ENCODE data around the gene ABAT. TPM values are rescaled to one million over a fixed set of nuclear protein-coding genes. Genes with fewer than 3 reads are reported as not detected.

ABAT gene
- total RNA-seq, 6 experiments from 2014 or later, result 0.51 to 1.3 (median 0.59) TPM

DNA sequence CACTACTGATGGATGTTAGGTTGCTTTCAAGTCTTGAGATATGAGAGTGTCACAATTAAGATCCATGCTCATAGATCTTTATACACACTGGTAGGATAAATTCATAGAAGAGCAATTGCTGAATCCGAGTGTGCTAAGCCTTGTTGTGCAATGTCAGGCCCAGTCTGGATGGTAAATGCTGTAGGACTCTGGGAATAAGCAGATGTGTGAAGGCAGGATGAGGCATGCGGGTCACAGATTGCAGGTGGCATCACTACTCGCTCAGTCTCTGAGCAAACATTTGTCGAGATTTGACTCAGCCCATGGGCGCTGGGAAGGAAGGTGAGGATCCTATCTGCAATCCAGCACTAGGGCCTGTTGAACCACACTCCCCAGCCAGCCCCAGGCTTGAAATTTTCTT is 82.3 kb downstream of the ABAT start:
- no peaks in the 10 kb centered on the region for H3K36me3 Mint-ChIP-seq (ENCODE audit: low read depth)
- no peak overlapping the region for H3K27ac Mint-ChIP-seq
- H3K27me3 Mint-ChIP-seq (ENCODE audit: insufficient read depth), result peaks cover 29% of the 10 kb centered on the region
- TF ChIP-seq, protein P1, sequence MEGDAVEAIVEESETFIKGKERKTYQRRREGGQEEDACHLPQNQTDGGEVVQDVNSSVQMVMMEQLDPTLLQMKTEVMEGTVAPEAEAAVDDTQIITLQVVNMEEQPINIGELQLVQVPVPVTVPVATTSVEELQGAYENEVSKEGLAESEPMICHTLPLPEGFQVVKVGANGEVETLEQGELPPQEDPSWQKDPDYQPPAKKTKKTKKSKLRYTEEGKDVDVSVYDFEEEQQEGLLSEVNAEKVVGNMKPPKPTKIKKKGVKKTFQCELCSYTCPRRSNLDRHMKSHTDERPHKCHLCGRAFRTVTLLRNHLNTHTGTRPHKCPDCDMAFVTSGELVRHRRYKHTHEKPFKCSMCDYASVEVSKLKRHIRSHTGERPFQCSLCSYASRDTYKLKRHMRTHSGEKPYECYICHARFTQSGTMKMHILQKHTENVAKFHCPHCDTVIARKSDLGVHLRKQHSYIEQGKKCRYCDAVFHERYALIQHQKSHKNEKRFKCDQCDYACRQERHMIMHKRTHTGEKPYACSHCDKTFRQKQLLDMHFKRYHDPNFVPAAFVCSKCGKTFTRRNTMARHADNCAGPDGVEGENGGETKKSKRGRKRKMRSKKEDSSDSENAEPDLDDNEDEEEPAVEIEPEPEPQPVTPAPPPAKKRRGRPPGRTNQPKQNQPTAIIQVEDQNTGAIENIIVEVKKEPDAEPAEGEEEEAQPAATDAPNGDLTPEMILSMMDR (IDR thresholded peaks at IDR 0.05), result no peak
- peaks cover 8% of the 10 kb centered on the region for H3K4me1 Mint-ChIP-seq (ENCODE audit: low read depth)
- H3K4me3 Mint-ChIP-seq, result no peak overlapping the region
- H3K9me3 Mint-ChIP-seq, result no peaks in the 10 kb centered on the region
- no peak for DNase-seq

DNA sequence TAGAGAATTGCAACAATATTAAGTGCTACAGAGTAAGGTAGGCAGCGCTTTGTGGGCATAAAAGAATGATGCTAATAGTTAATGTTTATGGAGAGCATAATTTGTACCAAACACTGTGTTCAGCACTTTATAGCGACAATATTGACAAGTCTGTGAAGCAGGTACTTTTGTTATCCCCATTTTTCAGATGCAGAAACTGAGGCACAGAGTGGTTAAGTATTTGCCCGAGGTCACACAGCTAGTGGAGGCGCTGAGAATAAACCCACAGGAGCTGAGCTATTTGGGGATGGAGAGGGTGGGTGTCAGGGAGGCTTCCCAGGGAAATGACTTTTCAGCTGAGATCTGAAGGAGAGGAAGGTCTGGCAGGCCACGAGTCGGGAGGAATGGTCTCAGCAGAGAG is 83.6 kb downstream of the ABAT start:
- H3K27me3 Mint-ChIP-seq (ENCODE audit: insufficient read depth), result peaks cover 39% of the 10 kb centered on the region
- no peak overlapping the region for H3K27ac Mint-ChIP-seq
- TF ChIP-seq, protein P1 (IDR thresholded peaks at IDR 0.05), result no peak
- no peaks in the 10 kb centered on the region for H3K4me1 Mint-ChIP-seq (ENCODE audit: low read depth)
- no peaks in the 10 kb centered on the region for H3K9me3 Mint-ChIP-seq
- no peaks in the 10 kb centered on the region for H3K36me3 Mint-ChIP-seq (ENCODE audit: low read depth)
- DNase-seq, result no peak
- no peak overlapping the region for H3K4me3 Mint-ChIP-seq

DNA sequence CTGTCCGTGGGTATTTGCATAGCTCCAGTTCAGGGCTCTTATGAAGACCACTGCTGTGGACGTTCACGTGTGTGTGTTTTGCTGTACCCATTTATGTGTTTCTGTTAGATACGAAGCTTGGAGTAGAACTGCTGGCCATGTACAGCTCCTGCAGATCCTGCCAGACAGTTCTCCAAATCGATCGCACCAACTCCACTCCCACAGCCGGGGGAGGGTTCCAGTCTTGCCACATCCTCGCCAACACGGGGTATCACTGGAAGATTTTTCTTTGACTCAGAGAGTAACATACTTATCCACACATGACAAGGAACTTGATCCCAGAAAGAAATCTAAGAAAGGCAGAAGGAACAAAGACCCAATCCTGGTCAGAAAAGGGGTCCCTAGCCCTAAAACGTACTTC is 85.6 kb downstream of the ABAT start:
- H3K36me3 Mint-ChIP-seq (ENCODE audit: low read depth), result no peaks in the 10 kb centered on the region
- no peaks in the 10 kb centered on the region for H3K9me3 Mint-ChIP-seq
- TF ChIP-seq, protein P1 (IDR thresholded peaks at IDR 0.05), result no peak
- DNase-seq, result no peak
- H3K4me3 Mint-ChIP-seq, result no peak overlapping the region
- H3K27ac Mint-ChIP-seq, result no peak overlapping the region
- peaks cover 39% of the 10 kb centered on the region for H3K27me3 Mint-ChIP-seq (ENCODE audit: insufficient read depth)
- H3K4me1 Mint-ChIP-seq (ENCODE audit: low read depth), result no peaks in the 10 kb centered on the region

DNA sequence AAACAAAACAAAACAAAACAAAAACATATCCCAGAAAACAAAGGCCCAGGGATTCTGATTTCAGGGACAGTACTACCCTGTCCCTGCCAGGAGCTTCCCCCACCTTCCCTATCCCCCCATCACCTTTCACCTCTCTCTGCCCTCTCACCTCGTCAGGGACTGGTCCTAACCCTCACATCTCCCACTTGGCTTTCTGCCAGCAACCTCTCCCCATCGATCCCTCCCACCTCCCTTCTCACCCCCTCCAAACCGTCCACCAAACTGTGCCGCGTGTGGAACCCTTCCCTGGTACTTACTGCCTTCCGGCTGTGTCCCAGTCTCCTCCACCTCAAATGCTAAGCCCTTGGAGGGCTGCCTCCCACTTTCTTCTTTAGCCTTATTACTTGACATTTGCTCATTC is 86.7 kb downstream of the ABAT start:
- Mint-ChIP-seq H3K9me3 (no peaks in the 10 kb centered on the region), H3K4me3 (no peak overlapping the region), H3K27ac (no peak overlapping the region), H3K4me1 (ENCODE audit: low read depth) (no peaks in the 10 kb centered on the region), H3K27me3 (ENCODE audit: insufficient read depth) (peaks cover 43% of the 10 kb centered on the region), H3K36me3 (ENCODE audit: low read depth) (no peaks in the 10 kb centered on the region)
- TF ChIP-seq, protein P1 (IDR thresholded peaks at IDR 0.05), result no peak
- no peak for DNase-seq

DNA sequence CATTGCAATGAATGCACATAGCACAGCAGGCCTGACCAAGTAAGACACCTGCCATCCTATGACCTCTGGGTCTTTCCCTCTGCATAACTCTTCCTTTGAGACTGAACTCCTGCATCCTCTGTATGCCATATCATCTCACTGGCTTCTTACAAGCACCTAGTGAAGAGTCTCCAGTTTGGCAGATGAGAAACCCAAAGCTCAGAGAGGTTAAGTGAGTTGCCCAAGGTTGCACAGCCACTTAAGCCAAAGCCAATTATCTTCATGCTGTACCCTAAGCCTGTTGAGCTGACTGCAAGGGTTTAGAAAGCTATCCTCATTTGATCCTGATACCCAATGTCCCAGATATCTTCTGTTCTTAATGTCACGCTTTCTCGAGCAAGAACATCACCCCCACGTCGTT is 87.8 kb downstream of the ABAT start:
- Mint-ChIP-seq H3K27me3 (ENCODE audit: insufficient read depth) (peaks cover 45% of the 10 kb centered on the region), H3K27ac (no peak overlapping the region), H3K4me1 (ENCODE audit: low read depth) (no peaks in the 10 kb centered on the region), H3K4me3 (no peak overlapping the region), H3K36me3 (ENCODE audit: low read depth) (no peaks in the 10 kb centered on the region), H3K9me3 (no peaks in the 10 kb centered on the region)
- no peak for DNase-seq
- TF ChIP-seq, protein P1 (IDR thresholded peaks at IDR 0.05), result no peak

DNA sequence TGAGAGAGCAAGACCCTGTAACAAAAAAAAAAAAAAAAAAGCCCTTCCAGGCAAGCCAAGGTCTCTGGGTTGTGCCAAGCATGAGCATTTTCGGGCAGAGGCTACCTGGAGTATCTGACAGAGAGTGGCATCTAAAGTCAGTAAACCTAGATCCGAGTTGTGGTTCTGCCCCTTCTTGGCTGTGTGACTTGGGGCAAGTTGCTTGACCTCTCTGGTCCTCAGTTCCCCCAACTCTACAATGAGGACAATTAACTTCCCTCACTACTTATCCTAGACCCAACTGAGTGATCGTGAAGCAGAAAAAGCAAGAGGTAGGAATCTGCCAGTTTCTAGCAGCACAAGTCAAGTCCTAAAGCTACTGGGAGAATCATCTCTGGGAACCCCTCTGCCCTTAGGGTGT is 88.7 kb downstream of the ABAT start:
- peaks cover 42% of the 10 kb centered on the region for H3K27me3 Mint-ChIP-seq (ENCODE audit: insufficient read depth)
- H3K36me3 Mint-ChIP-seq (ENCODE audit: low read depth), result no peaks in the 10 kb centered on the region
- no peaks in the 10 kb centered on the region for H3K9me3 Mint-ChIP-seq
- no peak for DNase-seq
- no peak overlapping the region for H3K27ac Mint-ChIP-seq
- TF ChIP-seq, protein P1 (IDR thresholded peaks at IDR 0.05), result no peak
- H3K4me3 Mint-ChIP-seq, result no peak overlapping the region
- H3K4me1 Mint-ChIP-seq (ENCODE audit: low read depth), result no peaks in the 10 kb centered on the region
